HepG2 (cell line): ENCODE measurements around the gene RBBP5. TPM values are rescaled to one million over a fixed set of nuclear protein-coding genes. Genes with fewer than 3 reads are reported as not detected.
"Not testable (repeated sequence)": the region's sequence is repeated elsewhere in the genome, so short reads cannot be mapped to it uniquely, and the experiment has no call there.

Experiments used
- ATAC-seq: fragments of 200-7000 bp; cut with Tn5 transposase; 3 replicates; pipeline ENCODE4 v1.9.1; 2020; ENCODE audit warnings: mild to moderate bottlenecking, moderate library complexity
- BruUV-seq: library from RNA; stranded (reverse); fragments of 400-500 nt; replicated peaks from 2 replicates; lab custom pipeline; 2021; lab: Mats Ljungman, UMichigan
- CTCF ChIA-PET: fragments of 300-600 bp; formaldehyde crosslinking; extraction: SDS; loops from one replicate; lab custom pipeline; 2021; ENCODE audit warnings: low total read pairs, inconsistent platforms, low intra/inter-chr PET ratio; lab: Yijun Ruan, JAX
- POLR2A ChIA-PET: fragments of 350-600 bp; sonication (Branson Sonifier 250); formaldehyde crosslinking; loops from one replicate; lab custom pipeline; 2020; ENCODE audit warnings: antibody characterized with exemption, inconsistent platforms; lab: Yijun Ruan, JAX
- DNase-seq: peaks from one replicate; pipeline ENCODE4 v3.0.0-alpha.2; 2015; ENCODE audit warnings: low spot score
- FAIRE-seq: peaks from 3 replicates; lab custom pipeline; 2011; peaks lifted over from hg19 to GRCh38; lab: Jason Lieb, UNC
- H2AFZ ChIP-seq: one replicate; pipeline ENCODE4 v1.6.1; 2011; ENCODE audit warnings: low read length, inconsistent platforms
- H3K27ac ChIP-seq: fragments of 300-600 bp; 3 replicates; pipeline ENCODE4 v1.8.0; 2011; ENCODE audit warnings: mixed run types, mild to moderate bottlenecking, mixed read lengths, low read length, inconsistent platforms; ENCODE audit not compliant: insufficient read depth; ENCODE audit errors: extremely low read length
- H3K27me3 ChIP-seq, 2 experiments: fragments of 200-600 bp in 1 of 2; 2 replicates in 1 of 2; 3 replicates in 1 of 2; pipeline versions ENCODE4 v1.6.0 to v1.8.0; 2011; ENCODE audit warnings: low read length in 2 of 2, mild to moderate bottlenecking in 2 of 2, moderate library complexity in 2 of 2, inconsistent platforms in 1 of 2; ENCODE audit not compliant: insufficient read depth in 2 of 2, control insufficient read depth in 1 of 2
- H3K36me3 ChIP-seq, 2 experiments: fragments of 200-600 bp in 1 of 2; replicated peaks in 1 of 2; 2 replicates in 1 of 2; 3 replicates in 1 of 2; pipeline versions ENCODE4 v1.5.1 to v1.8.0; 2011; ENCODE audit warnings: low read length in 2 of 2, inconsistent platforms in 1 of 2; ENCODE audit not compliant: insufficient read depth in 2 of 2, control insufficient read depth in 1 of 2
- H3K4me1 ChIP-seq: 2 replicates; pipeline ENCODE4 v1.5.1; 2012; ENCODE audit warnings: low read length, inconsistent platforms; ENCODE audit not compliant: insufficient read depth
- H3K4me2 ChIP-seq: 2 replicates; pipeline ENCODE4 v1.6.0; 2011; ENCODE audit warnings: low read depth, low read length, inconsistent platforms
- H3K4me3 ChIP-seq, 3 experiments: fragments of 200-600 bp in 1 of 3; sonication (generic), shearing (Covaris generic) in 1 of 3; replicated peaks in 1 of 3; 2 replicates each; pipeline ENCODE4 v1.5.1; 2011 to 2016; ENCODE audit warnings: low read length in 3 of 3, inconsistent platforms in 2 of 3, low read depth in 2 of 3, mild to moderate bottlenecking in 2 of 3, control low read depth in 1 of 3, mixed read lengths in 1 of 3; ENCODE audit not compliant: insufficient read depth in 1 of 3
- H3K79me2 ChIP-seq: one replicate; pipeline ENCODE4 v1.6.1; 2011; ENCODE audit warnings: low read length, inconsistent platforms; ENCODE audit not compliant: insufficient read depth
- H3K9ac ChIP-seq: 2 replicates; pipeline ENCODE4 v1.6.0; 2011; ENCODE audit warnings: mild to moderate bottlenecking, low read depth, low read length, inconsistent platforms; ENCODE audit not compliant: insufficient read depth
- H3K9me3 ChIP-seq: 2 replicates; pipeline ENCODE4 v1.5.1; 2012; ENCODE audit warnings: mild to moderate bottlenecking, low read length
- H4K20me1 ChIP-seq: 2 replicates; pipeline ENCODE4 v1.6.0; 2011; ENCODE audit warnings: inconsistent platforms, mild to moderate bottlenecking, low read length, moderate library complexity; ENCODE audit not compliant: insufficient read depth
- FLYWCH1 ChIP-seq: sonication (generic); formaldehyde crosslinking; IDR thresholded peaks from 2 replicates; pipeline ENCODE4 v1.8.1; 2023; ENCODE audit warnings: mild to moderate bottlenecking, missing genetic modification reagents
- MAFF ChIP-seq: IDR thresholded peaks from 2 replicates; pipeline ENCODE4 v1.6.1; 2011; ENCODE audit warnings: low read depth, low read length, improper control_type of control experiment
- MAFK ChIP-seq, 2 experiments: IDR thresholded peaks in 1 of 2; conservative IDR thresholded peaks in 1 of 2; 2 replicates each; pipeline ENCODE4 v1.6.1; 2011; ENCODE audit warnings: improper control_type of control experiment in 2 of 2, low read length in 2 of 2
- SNAPC2 ChIP-seq: sonication (generic); formaldehyde crosslinking; IDR thresholded peaks from 2 replicates; pipeline ENCODE4 v1.8.1; 2022; ENCODE audit warnings: mild to moderate bottlenecking, missing genetic modification reagents
- ZBTB3 ChIP-seq: sonication (generic); formaldehyde crosslinking; IDR thresholded peaks from 2 replicates; pipeline ENCODE4 v1.4.0; 2020; ENCODE audit warnings: low read depth, mild to moderate bottlenecking, moderate library complexity, missing genetic modification reagents, borderline replicate concordance
- ZFP36 ChIP-seq: fragments of 150-350 bp; IDR thresholded peaks from 2 replicates; pipeline ENCODE4 v1.6.1; 2018; ENCODE audit warnings: borderline replicate concordance, low read length, low read depth; ENCODE audit not compliant: partially characterized antibody
- ZNF280D ChIP-seq: sonication (generic); formaldehyde crosslinking; IDR thresholded peaks from 2 replicates; pipeline ENCODE4 v1.5.1; 2020; ENCODE audit warnings: mild to moderate bottlenecking, missing genetic modification reagents
- ZNF678 ChIP-seq: sonication (generic); formaldehyde crosslinking; IDR thresholded peaks from 2 replicates; pipeline ENCODE4 v1.4.0; 2020; ENCODE audit warnings: mild to moderate bottlenecking, missing genetic modification reagents
- WGBS: methylation state at CpG from one replicate; pipeline ENCODE4 v1.1.6; 2017; ENCODE audit warnings: low lambda C conversion rate; 5-methylcytosine and 5-hydroxymethylcytosine counted together
- in situ Hi-C: cut with HindIII; loops from 2 replicates; pipeline ENCODE4 v1.10.0; 2017; ENCODE audit warnings: low pct_unique_long_range_greater_than_20kb; ENCODE audit not compliant: extremely low pct_ligation_motif_present
- intact Hi-C: fragments of 100-400 bp; cut with micrococcal nuclease; formaldehyde crosslinking; loops from one replicate; pipeline ENCODE4 v1.10.0; 2022; ENCODE audit not compliant: unreplicated experiment
- polyA plus RNA-seq, 8 experiments: library from polyadenylated mRNA; depleted of rRNA in 3 of 8; stranded (reverse) in 7 of 8; unstranded in 1 of 8; fragments of >200 nt; fragmentation: Illumina TruSeq in 4 of 8; extraction: Trizol in 4 of 8; gene quantifications; 2 replicates each; pipeline versions ENCODE4 v1.2.1 to v1.2.3, GENCODE V29; 2011 to 2016; ENCODE audit warnings: low read depth in 4 of 8, missing spikeins in 1 of 8, mixed read lengths in 1 of 8; ENCODE audit not compliant: insufficient read depth in 1 of 8
- total RNA-seq, 5 experiments: library from RNA; depleted of rRNA; stranded (reverse); fragments of >200 nt; fragmentation: Illumina TruSeq; extraction: Trizol; gene quantifications; 2 replicates each; pipeline ENCODE4 v1.2.3, GENCODE V29; 2016; ENCODE audit warnings: low read depth in 1 of 5

The RBBP5 gene
- total and polyA plus RNA-seq, 2 of the 13 experiments (the other 11 are each of a cell fraction or from before 2014, with no cell fraction given), result 6.6 to 17.1 TPM

DNA sequence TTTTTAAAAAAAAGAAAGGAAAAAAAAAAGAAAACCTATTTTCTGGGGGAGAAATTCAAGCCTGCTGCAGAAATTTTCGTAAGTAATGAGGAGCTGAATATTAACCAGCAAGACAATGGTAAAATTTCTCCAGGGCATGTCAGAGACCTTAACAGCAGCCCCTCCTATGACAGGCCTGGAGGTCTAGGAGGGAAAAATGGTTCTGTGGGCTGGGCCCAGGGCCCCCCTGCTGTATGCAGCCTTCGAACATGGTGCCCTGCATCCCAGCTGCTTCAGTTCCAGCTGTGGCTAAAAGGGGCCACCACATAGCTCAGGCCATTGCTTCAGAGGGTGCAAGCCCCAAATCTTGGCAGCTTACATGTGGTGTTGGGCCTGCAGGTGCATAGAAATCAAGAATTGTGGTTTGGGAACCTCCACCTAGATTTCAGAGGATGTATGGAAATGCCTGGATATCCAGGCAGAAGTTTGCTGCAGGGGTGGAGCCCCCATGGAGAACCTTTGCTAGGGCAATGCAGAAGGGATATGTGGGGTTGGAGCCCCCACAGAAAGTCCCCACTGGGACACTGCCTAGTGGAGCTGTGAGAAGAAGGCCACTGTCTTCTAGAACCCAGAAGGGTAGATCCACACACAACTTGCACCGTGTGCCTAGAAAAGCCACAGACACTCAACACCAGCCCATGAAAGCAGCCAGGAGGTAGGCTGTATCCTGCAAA, 34.0 kb upstream of the RBBP5 start:
- not testable (repeated sequence) for H3K4me1 ChIP-seq
- TF ChIP-seq ZFP36 (peak; percentile 19), ZNF280D (CRISPR knock-in tag) (peak; percentile 77; the same call in 1 of the 2 replicates)
- TF ChIP-seq, all 625 proteins: peak for 2; not testable (repeated sequence) for 623
- 98% methylated on average over 2 of the region's 3 CpGs for WGBS
- H2AFZ ChIP-seq, intact Hi-C loops, in situ Hi-C loops, H3K27me3 ChIP-seq, ATAC-seq, H4K20me1 ChIP-seq, CTCF ChIA-PET, H3K9ac ChIP-seq, H3K27ac ChIP-seq, FAIRE-seq, POLR2A ChIA-PET, DNase-seq, H3K79me2 ChIP-seq, H3K4me2 ChIP-seq, H3K4me3 ChIP-seq: not testable (repeated sequence)
- Histone ChIP-seq H3K36me3 (peaks cover 9 to 56% of the 10 kb centered on the region in 2 experiments; a peak in 4 of 5 replicates), H3K9me3 (peaks cover 17% of the 10 kb centered on the region)
- BruUV-seq, result TSS peak; percentile 28

DNA sequence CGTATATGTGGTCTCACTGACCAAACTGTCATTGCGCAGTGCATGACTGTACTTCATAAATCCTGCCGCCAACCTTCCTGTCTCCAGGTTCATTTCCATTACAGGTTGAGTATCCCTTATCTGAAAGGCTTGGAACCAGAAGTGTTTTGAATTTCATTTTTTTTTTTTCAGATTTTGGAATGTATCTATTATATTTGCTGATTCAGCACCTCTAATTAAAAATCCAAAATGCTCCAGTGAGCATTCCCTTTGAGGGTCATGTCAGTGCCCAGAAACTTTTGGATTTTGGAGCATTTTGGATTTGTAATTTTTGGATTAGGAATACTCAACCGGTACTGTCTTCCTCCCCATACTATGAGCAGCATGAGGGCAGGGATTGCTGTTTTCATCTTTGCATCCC, 30.7 kb upstream of the RBBP5 start:
- in situ Hi-C loops (no loop called here), intact Hi-C loops (no loop called here)
- no TSS peak for BruUV-seq
- Histone ChIP-seq H3K4me3 (no peak overlapping the region), H3K27me3 (no peaks in the 10 kb centered on the region), H3K79me2 (no peaks in the 10 kb centered on the region), H4K20me1 (no peaks in the 10 kb centered on the region), H3K9ac (no peak overlapping the region), H3K27ac (no peak overlapping the region), H3K4me2 (no peak overlapping the region), H3K9me3 (peaks cover 17% of the 10 kb centered on the region), H3K36me3 (peaks cover 7 to 37% of the 10 kb centered on the region in 2 experiments; a peak in 4 of 5 replicates), H3K4me1 (no peaks in the 10 kb centered on the region), H2AFZ (no peak overlapping the region)
- TF ChIP-seq MAFK (conservative IDR thresholded peaks at IDR 0.05 in 1 of 2, IDR thresholded peaks at IDR 0.05 in 1 of 2; ENCODE audit: low read length in 2 of 2) (peak; percentile 89 to 96), FLYWCH1 (CRISPR knock-in tag) (no peak), ZBTB3 (CRISPR knock-in tag) (no peak), MAFF (peak; percentile 94), ZNF678 (no peak), SNAPC2 (no peak)
- POLR2A ChIA-PET, result no interaction called here
- 100% methylated on average over 4 of the region's 4 CpGs for WGBS
- CTCF ChIA-PET, result no interaction called here
- DNase-seq, result no peak
- ATAC-seq, result no peak
- FAIRE-seq, result no peak
